GM19438 (cell line): ENCODE measurements around the gene CCL28.

Experiments used
- ATAC-seq: cut with Tn5 transposase; IDR thresholded peaks from one replicate; pipeline ENCODE4 v1.9.1; 2021; ENCODE audit warnings: low read depth; ENCODE audit not compliant: unreplicated experiment

The CCL28 gene

DNA sequence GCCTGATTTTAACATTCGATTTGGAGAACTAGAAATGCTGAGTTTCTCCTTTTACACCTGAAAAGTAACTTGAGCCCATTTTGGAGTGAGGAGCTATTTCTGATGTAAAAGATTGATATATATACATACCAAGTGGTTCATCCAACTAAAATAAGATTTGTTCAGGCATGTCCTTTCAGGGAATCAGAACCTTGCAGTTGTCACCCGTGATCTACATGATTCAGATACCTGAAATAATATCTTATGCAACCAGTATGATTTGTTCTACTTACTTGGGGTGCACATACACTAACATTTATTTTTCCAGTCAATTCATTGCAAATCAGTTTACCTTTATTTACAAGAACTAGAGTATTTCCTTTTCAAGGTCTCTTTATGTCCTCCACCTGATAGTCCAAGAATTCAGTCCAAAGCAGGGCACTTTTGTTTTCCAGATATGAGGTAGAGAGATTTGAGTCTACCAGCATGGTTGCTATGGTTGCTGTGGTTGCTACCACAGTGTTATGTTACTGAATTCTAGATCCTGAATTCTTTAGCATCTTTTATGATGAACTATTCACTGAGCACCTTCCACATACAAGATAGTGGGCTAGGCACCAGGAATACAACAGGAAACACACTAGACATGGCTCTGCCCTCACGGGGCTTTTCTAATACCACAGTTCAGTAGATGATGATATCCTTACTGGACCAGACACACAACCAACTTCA, 49.3 kb downstream of the CCL28 start:
- no peak for ATAC-seq

DNA sequence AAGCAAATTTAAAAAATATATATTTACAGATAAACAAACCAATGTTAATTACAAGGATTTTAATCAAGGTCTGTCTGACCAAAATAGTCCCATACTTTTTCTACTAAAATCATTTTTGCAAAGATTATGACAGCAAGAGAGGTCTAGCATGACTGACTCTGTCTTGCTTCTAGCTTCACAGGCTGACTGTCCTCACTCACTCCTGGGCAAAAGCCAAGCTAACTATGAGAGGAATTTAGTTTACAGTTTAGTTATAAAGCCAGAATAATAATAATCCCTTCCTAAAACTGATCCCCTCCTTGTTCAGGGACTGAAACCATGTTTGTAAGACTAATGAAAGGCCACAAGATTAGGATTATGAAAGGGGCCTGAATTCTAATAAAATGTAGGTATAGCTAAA, 53.5 kb downstream of the CCL28 start:
- no peak for ATAC-seq

DNA sequence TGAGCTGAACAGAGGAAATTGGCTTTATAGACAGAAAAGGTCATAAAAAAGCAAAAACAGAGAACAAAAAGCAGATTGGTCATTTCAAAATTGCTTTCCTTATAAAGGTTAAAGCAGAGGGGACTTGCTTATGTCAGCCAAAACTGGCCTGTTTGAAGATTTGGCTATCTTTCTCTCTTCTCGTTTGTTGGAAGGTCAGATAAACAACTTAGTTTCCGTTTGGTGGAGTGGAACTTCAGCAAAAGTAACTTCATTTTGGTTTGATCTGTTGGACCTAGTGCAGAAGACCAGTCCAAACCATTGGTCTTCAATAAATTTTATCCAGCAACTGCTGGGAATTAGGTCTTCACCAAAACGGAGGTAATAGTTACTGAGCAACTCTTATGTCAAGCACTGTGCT, 53.9 kb downstream of the CCL28 start:
- ATAC-seq, result no peak

DNA sequence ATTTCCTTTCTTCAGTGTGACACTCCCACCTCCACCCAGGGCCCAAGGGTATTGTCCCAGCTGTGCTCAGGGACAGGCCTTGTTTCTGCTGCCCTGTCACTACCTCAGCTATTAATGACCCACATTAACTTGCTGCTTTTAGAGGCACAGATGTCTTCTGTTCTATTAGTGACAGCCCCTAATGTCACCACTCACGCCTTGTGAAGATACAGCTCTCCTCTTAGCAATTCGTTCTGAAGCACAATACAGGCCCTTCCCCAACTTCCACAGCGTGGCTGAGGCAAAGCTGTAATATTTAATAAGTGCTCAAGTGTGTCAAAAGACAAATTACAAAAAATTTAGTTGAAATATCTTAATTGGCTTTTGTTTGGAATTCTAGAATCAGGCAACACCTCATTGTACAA, 54.3 kb downstream of the CCL28 start:
- ATAC-seq, result no peak

DNA sequence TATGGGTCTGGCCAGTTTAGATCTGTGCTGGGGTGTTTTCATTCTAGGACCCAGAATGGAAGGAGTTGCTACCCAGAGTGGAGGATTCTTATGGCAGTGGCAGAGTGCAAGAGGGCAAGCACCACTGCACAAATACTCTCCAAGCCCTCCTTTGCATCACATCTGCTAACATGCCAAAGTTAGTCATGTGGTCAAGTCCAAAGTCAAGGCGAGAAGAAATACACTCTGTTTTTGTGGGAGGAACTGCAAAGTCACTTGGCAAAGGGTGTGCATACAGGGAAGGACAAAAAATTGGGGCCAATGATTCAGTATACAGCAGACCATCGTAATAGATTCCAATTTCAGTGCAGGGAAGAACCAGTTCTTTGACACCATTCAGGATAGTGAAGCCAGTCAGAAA, 55.1 kb downstream of the CCL28 start:
- ATAC-seq, result no peak

DNA sequence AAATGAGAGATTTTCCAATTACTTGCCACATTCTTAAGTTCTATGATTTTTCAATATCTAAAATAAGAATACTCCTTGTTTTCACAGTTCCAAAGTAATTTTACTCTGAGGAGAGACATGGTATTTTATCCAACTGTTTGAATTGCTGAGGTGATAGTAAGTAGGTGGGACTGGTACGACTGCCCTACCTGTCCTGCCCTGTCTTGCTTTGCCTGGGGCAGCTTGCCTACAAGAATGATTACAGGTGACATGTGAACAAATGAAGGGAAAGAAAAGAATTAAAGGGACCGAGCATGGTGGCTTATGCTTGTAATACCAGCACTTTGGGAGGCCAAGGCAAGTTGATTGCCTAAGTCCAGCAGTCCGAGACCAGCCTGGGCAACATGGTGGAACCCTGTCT, 57.4 kb downstream of the CCL28 start:
- ATAC-seq, result no peak

DNA sequence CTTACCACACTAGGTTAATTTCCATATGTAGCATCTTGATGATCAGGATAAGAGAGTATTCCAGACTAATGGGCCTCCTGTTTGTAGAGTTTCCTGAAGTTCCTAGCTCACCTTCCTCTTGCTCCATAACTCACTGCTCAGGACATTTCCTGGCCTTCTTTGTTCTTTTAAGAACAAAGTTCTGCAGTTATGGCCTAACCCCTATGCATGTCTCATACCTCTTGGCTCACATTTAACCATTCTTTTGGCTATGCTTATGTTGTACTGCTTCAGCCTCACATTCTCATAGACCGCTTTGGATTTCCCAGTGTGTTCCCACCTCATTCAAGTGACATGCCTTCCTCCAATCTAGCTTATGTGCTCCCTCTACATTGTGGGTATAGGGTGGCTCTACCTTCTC, 58.5 kb downstream of the CCL28 start:
- ATAC-seq, result no peak

DNA sequence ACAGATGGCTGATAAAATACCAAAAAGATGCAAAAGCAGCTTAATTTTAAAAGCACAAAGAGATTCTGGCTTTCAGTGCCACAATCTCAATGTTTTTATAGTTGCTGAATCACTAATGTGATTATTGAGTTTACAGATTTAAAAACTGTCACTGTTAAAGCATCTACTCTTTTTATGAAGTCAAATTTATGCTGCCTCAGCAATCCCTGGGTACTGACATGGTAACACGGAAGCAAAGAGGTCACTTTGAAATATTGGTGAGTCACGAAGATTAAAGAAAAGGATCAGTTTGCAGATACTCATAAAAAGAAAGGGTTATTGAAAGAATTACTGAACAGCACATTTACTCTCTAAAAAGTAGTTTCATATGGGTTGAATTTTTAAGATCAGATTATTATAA, 59.3 kb downstream of the CCL28 start:
- no peak for ATAC-seq

DNA sequence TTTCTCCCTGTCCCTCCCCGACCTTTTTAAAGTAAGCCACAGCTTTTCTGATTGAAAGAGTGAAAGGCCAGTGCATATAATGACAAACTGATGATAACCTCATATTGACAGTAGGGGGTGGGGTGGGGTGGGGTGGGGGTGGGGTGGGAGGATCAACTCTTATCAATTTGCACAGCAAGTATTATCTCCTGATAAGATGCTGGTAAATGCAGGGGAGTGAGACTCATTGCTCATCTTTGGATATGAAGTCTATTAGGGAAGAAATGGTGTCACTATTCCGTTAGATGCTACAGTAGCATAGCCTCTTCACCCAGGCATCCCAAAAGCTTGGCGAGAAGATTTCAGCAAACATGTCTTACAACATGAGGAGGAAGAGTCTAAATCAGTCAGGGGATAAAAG, 60.1 kb downstream of the CCL28 start:
- no peak for ATAC-seq

DNA sequence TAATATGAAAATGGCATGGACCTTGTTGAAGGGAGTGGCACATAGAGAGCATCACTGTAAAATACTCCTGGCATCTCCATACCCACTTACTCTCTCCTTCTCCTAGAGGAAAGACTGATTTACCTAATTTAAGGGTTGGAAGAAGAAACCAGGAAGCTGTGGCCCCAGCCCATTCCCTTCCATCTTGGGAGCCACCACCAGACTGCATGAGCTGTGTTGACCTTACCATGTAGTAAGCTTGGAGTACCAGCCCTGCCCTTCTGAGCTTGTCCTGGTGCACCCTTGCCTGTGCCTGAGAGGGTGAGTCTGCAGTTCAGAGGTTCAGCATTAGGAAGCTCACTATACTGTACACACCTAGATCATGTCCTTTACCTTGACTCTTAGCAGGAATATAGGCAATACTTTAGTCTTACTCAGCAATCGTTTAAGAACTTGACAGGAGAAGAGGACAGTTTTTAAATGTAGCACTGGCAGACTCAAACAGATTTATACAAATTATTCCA, 63.3 kb downstream of the CCL28 start:
- ATAC-seq, result no peak

DNA sequence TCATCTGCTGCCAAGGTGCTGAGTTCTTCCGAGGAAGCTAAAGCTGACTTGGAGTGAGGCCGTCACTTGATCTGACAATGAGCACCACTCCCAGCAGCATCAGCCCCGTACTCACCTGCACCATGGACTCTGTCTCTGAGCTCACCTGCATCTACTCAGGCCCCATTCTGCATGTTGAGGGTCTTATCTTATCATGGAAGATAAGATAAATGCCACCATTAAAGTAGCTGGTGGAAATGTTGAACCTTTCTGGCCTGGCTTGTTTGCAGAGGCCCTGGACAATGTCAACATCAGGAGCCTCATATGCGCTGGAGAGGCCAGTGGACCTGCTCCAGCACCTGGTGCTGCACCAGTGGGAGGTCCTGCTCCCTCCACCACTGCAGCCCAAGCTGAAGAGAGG, 64.0 kb downstream of the CCL28 start:
- ATAC-seq, result no peak

DNA sequence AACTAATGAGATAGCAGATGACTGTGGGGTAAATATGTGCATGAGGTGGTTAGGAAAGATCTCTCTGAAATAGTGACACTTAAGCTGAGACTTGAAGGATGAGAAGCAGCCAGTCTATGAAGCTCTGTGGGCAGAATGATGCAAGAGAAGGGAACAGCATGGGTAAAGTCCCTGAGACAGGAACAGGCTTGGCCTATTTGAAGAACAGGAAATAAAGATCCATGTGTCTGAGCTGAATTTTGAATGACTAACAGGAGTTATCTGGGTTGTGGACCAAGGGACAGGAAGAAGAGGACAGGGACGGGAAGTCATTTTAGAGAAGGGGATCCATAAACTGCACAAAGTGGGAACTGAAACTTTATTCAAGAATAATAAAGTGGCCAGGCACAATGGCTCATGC, 73.3 kb downstream of the CCL28 start:
- ATAC-seq, result no peak

DNA sequence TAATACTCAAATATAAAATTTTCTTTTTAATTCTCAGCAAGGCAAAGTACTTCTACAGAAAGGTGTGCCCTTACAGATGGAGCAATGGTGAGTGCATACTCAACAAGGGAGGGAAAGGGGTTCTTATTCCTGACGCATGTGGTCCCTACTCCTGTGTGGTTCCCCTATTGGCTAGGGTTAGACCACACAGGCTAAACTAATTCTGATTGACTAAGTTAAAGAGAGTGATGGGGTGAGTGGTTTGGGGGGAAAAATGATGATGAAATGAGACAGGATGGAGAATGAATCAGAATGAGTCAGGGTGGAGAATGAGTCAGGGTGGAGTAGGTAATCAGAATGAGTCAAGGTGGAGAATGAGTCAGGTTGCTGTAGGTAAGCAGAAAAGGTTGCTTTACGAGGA, 76.0 kb downstream of the CCL28 start:
- ATAC-seq, result no peak

DNA sequence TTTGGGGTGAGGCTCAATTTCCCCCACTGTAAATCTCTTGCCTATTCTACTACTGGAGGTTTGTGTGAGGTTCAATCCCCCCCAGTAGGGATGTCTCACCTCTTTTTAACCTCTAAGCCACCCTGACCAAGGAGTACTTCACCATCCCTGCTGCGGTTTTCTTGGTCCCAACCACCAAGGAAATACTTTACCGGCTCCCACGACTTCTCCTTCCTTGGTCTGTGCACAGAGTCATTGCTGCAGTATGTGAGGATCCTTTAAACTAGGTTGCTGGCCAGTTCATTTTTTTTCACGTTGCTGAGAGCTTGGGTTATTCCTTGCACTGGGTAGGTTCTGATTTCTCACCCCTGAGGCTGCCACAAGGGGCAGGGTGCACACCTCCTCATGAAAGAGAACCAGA, 76.5 kb downstream of the CCL28 start:
- no peak for ATAC-seq

DNA sequence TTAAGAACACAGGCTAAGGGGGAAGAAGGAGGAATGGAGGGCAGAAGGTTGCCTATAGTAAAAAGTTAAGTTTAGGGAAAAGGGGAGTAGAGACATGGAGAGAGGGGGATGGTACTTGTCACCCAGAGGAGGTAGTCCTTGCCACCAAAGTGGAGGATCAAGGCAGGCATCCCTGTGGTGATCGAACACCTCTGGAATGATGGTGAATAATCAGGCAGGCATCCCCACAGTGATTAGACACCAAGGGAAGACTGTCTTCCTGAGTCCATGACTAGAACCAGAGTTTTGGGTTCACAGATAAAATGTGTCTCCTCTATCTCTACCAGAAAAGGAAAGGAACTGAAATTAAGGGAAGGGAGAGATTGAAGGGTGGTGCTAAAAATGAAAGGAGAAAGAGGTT, 79.8 kb downstream of the CCL28 start:
- ATAC-seq, result no peak
